Subcutaneous adipose tissue (tissue), 4 donors: Measurements from ENCODE around the gene FOXN3. TPM values are rescaled to one million over a fixed set of nuclear protein-coding genes. Genes with fewer than 3 reads are reported as not detected.

Experiments
- total RNA-seq, 4 donors: library from RNA; depleted of rRNA; stranded (reverse); fragments of >200 nt; gene quantifications; one replicate each; pipeline ENCODE4 v1.1.0, GENCODE V29; 2016
- TF ChIP-seq, protein P1 (sequence below): fragments of 450-650 bp; IDR thresholded peaks from one replicate; pipeline ENCODE4 v1.5.1; 2016; ENCODE audit warnings: low read depth, mild to moderate bottlenecking, control low read depth, antibody characterized with exemption, moderate library complexity

FOXN3 gene
- total RNA-seq, 4 donors from 2014 or later: 153 to 173 (median 171) TPM

DNA sequence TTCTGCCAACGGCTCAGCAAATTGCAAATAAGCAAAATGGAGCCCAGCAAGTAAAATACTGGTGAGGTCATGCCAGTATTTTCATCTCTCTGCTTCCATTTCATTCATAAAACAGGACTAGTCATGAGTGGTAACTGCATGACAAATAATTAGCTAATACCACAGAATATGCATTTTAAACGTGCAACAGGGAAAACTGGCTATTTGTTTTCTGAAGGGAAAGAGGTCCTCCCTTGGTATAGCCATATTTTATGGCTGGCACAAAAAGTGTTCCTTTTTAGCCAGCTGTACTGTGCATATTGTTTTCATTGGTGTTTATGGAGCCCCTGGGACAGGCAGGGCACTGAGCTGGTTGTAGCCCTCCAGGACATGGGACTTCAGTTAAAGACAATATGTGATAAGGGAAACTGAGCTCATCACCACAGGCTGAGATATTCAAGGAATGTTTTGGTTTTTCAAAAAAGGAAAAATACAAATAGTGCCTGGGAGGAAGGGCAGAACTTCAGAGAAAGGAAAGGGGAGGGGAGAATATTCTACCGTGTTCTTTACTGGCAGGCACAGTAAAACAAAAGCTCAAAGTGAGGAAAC lies 26.1 kb upstream of the FOXN3 start:
- TF ChIP-seq, protein P1, sequence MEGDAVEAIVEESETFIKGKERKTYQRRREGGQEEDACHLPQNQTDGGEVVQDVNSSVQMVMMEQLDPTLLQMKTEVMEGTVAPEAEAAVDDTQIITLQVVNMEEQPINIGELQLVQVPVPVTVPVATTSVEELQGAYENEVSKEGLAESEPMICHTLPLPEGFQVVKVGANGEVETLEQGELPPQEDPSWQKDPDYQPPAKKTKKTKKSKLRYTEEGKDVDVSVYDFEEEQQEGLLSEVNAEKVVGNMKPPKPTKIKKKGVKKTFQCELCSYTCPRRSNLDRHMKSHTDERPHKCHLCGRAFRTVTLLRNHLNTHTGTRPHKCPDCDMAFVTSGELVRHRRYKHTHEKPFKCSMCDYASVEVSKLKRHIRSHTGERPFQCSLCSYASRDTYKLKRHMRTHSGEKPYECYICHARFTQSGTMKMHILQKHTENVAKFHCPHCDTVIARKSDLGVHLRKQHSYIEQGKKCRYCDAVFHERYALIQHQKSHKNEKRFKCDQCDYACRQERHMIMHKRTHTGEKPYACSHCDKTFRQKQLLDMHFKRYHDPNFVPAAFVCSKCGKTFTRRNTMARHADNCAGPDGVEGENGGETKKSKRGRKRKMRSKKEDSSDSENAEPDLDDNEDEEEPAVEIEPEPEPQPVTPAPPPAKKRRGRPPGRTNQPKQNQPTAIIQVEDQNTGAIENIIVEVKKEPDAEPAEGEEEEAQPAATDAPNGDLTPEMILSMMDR: no peak

DNA sequence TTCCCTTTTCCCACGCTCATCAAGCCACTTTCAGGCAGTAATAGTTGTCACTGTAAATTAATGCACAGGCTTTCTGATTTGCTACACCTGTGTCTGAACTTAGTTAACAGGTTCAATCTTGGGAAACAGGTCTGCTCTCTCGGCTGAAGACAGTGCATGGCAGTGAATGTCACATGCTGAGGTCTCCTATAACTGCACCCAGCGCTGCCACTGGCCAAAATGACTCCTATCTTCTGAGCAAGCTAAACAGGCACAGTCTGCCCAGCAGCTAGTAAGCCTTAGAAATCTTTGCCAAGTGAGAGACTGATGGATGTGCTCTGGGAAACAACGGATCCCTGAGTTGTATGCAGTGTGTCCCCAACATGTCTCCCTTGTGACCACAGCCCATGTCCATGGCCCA lies 25.2 kb upstream of the FOXN3 start:
- TF ChIP-seq, protein P1: no peak

DNA sequence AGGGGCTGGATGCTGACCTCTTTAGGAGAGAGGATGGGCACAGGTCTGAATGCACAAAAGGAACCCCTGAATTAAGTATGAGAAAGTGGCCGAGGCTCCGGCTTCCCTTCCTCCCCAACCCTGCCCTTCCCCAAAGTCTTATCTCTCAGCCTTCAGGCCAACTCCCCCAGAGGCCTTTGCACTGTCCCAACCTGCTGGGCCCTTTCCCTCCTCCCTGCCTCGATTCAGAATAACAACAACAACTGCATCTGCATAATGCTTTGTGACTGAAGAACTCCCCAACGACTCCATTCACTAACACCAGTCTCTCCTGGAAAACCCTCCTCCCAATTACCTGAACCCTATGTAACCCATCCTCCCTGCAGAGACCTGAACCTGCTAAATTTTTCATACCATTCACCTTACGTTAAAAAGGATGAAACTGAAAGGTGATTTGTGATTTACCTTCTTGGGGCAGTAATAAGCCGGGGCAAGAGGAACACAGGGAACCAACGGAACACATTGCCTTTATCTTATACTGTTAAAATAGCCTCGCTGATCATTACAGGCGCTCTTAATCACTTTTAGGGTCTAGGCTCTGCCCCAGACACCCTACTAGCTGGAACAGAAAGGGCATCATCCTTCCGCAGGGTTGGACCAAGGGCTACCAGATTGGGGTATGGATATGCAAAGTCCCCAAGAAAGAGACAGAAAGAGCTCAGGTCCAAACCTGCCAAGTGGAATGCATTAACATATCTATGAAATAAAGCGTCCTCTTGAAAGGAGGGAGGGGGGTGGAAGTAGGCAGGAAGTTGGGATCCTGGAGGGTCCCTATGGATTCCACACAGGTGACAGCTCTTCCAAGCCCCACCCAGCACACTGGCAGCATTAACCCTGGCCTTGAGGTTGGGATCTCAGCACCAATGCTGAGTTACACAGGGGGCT lies 24.2 kb upstream of the FOXN3 start:
- TF ChIP-seq, protein P1: no peak

DNA sequence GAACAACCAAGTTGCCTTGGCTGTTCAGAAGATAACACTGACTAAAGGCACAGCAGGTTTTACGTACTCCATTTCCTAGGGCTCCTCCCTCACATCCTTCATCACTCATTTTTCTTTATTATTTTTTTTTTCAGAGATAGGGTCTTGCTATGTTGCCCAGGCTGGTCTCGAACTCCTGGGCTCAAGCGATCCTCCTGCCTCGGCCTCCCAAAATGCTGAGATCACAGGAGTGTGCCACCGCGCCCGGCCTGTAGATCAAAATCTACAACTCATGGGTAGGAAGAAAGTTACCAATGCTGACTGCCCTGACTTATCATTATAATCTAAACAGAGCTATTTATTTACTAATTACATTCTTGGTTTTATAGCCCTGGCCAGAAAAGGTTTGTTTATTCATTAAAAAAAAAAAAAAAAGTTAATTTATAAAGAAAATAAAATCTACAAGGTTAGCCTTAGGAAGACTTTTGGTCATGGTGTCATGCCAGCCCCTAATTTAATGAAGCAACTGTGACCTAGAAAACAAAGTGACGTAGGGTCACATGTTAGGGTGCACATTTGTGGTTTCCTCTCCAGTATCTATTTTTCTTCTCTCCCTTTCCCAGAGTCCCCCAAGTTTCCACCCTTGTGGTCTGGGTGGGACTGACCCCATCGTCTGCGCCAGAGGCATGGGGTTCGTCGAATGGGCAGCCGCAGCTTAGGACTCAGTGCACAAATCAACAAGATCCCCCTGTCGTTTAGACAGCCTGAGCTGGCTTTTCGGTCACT lies 19.0 kb upstream of the FOXN3 start:
- TF ChIP-seq, protein P1: no peak

DNA sequence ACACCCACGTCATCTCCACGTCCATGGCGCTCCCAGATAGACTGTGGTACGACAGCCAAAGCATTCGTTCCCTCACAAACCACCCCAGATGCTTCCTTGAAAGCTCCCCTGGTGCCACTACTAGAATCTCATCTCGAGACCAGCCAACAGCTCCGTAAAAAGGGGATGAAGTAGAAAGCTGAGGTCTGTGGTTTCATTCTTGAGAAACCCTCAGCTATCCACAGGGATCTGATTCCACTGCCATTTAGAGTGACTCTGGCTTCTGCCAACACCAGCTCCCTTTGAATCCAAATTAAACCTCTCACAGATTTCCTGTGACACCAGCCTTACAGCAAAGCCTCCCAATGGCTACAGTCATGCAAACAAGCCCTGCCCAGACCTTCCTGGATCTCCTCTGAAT lies 18.5 kb upstream of the FOXN3 start:
- TF ChIP-seq, protein P1: no peak

DNA sequence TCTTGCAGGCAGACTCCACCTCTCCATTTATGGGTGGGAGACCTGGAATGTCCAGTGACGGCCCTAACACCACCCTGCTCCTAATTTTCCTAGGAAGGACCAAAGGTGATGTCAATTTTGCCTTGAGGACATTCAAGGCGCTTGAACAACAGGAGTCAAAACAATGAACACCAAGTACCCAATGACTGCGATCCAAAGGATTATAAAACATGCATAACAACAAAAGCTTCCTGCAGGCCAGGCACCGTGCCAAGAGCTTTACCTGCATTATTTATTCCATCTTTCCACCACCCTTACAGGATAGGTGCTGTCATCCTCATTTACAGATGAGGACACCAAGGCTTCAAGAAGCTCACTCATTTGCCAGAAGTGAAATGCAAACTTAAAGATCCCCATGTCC lies 15.2 kb upstream of the FOXN3 start:
- TF ChIP-seq, protein P1: no peak
